BJ (cell line): ENCODE data around the gene RAPGEF1. TPM values are rescaled to one million over a fixed set of nuclear protein-coding genes. Genes with fewer than 3 reads are reported as not detected.
A peak's percentile ranks its signal among the peaks of the same experiment; 100 is the strongest.

Experiments used
- CTCF ChIA-PET: fragments of 350-600 bp; formaldehyde crosslinking; extraction: SDS; loops from one replicate; lab custom pipeline; 2021; ENCODE audit warnings: antibody characterized with exemption, inconsistent platforms; lab: Yijun Ruan, JAX
- POLR2A ChIA-PET: fragments of 300-600 bp; sonication (Branson Sonifier 250); formaldehyde crosslinking; extraction: SDS; loops from one replicate; lab custom pipeline; 2021; ENCODE audit warnings: antibody characterized with exemption; lab: Charles Lee
- DNase-seq: peaks from one replicate; pipeline ENCODE4 v3.0.0-alpha.2; 2011; ENCODE audit warnings: low read depth
- H3K27me3 ChIP-seq: 2 replicates; pipeline ENCODE4 v1.6.0; 2011; ENCODE audit warnings: low read length; ENCODE audit not compliant: control insufficient read depth, insufficient read depth
- H3K36me3 ChIP-seq: 2 replicates; pipeline ENCODE4 v1.5.1; 2011; ENCODE audit warnings: low read length; ENCODE audit not compliant: control insufficient read depth, insufficient read depth
- H3K4me3 ChIP-seq: 2 replicates; pipeline ENCODE4 v1.5.1; 2011; ENCODE audit warnings: low read depth, mild to moderate bottlenecking, control low read depth, low read length
- polyA plus RNA-seq: library from polyadenylated mRNA; depleted of rRNA; stranded (reverse); fragments of >200 nt; gene quantifications from 2 replicates; pipeline ENCODE4 v1.2.3, GENCODE V29; 2011
- TF ChIP-seq, protein P1 (sequence below): IDR thresholded peaks from 2 replicates; pipeline ENCODE4 v1.5.1; 2011; ENCODE audit warnings: low read depth, mild to moderate bottlenecking, control low read depth, inconsistent platforms, low read length, moderate library complexity; ENCODE audit not compliant: insufficient read depth

The RAPGEF1 gene
- polyA plus RNA-seq, 1 experiment = 31.6 TPM

- no peak overlapping the region for H3K4me3 ChIP-seq
- TF ChIP-seq, protein P1, sequence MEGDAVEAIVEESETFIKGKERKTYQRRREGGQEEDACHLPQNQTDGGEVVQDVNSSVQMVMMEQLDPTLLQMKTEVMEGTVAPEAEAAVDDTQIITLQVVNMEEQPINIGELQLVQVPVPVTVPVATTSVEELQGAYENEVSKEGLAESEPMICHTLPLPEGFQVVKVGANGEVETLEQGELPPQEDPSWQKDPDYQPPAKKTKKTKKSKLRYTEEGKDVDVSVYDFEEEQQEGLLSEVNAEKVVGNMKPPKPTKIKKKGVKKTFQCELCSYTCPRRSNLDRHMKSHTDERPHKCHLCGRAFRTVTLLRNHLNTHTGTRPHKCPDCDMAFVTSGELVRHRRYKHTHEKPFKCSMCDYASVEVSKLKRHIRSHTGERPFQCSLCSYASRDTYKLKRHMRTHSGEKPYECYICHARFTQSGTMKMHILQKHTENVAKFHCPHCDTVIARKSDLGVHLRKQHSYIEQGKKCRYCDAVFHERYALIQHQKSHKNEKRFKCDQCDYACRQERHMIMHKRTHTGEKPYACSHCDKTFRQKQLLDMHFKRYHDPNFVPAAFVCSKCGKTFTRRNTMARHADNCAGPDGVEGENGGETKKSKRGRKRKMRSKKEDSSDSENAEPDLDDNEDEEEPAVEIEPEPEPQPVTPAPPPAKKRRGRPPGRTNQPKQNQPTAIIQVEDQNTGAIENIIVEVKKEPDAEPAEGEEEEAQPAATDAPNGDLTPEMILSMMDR = no peak
These were observed 129.6 kb downstream of the RAPGEF1 start for GRCh38 chr9:131610231-131610761.

DNA sequence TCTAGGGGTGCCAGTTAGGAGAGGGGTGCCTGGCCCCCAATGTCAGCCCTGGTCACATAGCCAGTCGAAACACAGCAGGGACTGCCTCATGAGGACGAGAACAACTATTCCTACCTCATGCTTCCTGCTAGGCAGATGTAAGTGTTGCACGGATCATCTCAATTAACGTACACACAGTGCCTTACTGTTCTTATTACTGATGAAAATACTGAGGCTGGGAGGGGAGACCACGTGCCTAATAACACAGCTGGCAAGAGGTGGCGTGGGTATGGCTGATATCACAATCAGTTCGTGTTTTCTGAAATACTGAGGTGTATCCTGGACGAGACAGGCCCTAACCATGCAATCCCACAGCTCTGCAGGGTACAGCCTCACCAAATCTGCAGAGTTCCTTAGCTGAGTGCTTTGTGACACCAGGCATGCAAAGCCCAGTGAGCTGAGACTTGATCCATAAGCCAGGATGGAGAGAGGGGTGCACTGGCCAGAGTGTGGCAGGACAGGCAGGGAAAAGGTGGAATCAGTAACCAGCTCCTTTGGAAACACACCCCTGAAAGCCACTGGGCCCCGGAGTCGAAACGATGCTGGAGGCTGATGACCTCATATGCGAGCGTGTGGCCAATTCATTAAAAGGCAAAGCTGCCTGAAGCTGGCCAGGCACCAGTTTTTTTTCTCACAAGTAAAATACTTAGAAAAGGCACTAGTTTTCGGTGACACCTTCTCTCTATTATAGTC lies 130.6 kb downstream of the RAPGEF1 start:
- CTCF ChIA-PET = interaction anchor here (1.0 to 4.0 kb wide), 8 partner anchors 11 to 131 kb away, joined by 3 to 27 read pairs (median 6); partner anchors contain the start of gene RAPGEF1
- TF ChIP-seq, protein P1 = no peak
- DNase-seq = no peak
- no peak overlapping the region for H3K4me3 ChIP-seq
- H3K27me3 ChIP-seq = no peaks in the 10 kb centered on the region
- peaks cover 1% of the 10 kb centered on the region for H3K36me3 ChIP-seq
- POLR2A ChIA-PET = interaction anchor here (0.7 to 0.8 kb wide), 2 partner anchors 69 to 129 kb away, joined by 3 read pairs; no protein-coding TSS in a partner anchor

More at GRCh38 chr9:131610231-131610761, 129.6 kb downstream of the RAPGEF1 start:
- H3K36me3 ChIP-seq = peaks cover under 1% of the 10 kb centered on the region
- CTCF ChIA-PET = interaction anchor here (0.6 to 4.0 kb wide), 6 partner anchors 19 to 137 kb away, joined by 3 to 27 read pairs (median 6); partner anchors contain the start of gene RAPGEF1
- no peak for DNase-seq
- no peaks in the 10 kb centered on the region for H3K27me3 ChIP-seq
- POLR2A ChIA-PET = interaction anchor here (0.8 to 1.6 kb wide), 2 partner anchors 67 to 68 kb away, joined by 3 to 4 read pairs; no protein-coding TSS in a partner anchor

GRCh38 chr9:131608493-131609037 lies 131.3 kb downstream of the RAPGEF1 start:
- CTCF ChIA-PET = interaction anchor here (0.5 to 4.0 kb wide), 11 partner anchors 11 to 139 kb away, joined by 3 to 27 read pairs (median 4); partner anchors contain the start of gene RAPGEF1
- no peaks in the 10 kb centered on the region for H3K27me3 ChIP-seq
- DNase-seq = peak; percentile 55
- POLR2A ChIA-PET = interaction anchor here (0.7 kb wide), 1 partner anchor 130 kb away, joined by 3 read pairs; no protein-coding TSS in a partner anchor
- TF ChIP-seq, protein P1 = no peak
- H3K36me3 ChIP-seq = peaks cover 6% of the 10 kb centered on the region
- H3K4me3 ChIP-seq = no peak overlapping the region

DNA sequence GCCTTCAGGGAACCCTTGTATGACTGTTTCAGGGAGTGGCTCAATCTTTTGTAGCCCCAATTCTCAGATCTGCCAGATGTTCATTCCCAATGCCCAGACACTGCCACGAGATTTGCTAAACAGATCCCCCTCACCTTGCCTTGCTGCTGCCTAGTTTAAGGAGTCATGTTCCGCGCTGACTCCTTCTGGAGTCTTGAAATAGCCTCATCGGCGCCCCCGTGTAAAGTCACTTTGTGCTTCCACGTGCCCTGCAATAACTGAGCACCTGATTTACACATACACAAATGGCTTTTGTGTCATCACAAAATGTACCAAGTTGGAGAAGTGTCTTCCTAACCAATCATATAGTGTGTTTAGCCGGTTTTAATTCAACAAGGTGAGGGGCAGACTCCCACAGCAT lies 132.3 kb downstream of the RAPGEF1 start:
- Histone ChIP-seq H3K36me3 (peaks cover 9% of the 10 kb centered on the region), H3K4me3 (no peak overlapping the region), H3K27me3 (no peaks in the 10 kb centered on the region)
- TF ChIP-seq, protein P1 = no peak
- DNase-seq = no peak
- POLR2A ChIA-PET = no interaction called here
- CTCF ChIA-PET = interaction anchor here (1.0 to 4.0 kb wide), 2 partner anchors 16 to 132 kb away, joined by 3 to 27 read pairs; partner anchors contain the start of gene RAPGEF1
